ENCODE data around the gene SLC29A3.
"Not testable (repeated sequence)": the region's sequence is repeated elsewhere in the genome, so short reads cannot be mapped to it uniquely, and the experiment has no call there.

SLC29A3 gene

DNA sequence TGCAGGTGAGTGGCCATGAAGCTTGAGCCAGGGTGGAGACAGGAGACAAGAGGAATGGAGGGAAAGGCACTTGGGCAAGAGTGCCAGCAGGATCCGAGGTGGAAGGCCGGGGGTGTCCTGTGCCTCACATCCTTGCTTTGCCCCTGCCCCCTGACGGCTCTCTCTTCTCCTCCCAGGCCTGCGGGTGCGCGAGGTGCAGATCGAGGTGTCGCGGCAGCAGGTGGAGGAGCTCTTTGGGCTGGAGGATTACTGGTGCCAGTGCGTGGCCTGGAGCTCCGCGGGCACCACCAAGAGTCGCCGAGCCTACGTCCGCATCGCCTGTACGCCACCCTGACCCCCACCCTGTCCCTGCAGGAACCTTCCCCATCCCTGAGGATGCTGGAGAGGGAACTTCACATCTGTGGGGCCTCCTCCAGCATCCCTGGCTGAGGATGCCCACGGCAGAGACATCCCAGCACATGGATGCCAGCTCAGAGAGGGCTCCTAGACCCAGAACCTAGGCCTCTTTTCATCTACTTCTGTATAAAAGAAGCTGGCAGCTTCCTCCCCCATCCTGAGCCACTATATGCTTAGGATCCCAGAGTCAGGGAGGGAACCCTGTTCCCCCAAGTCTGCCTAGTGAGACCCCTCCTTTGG is 34.4 kb upstream of the SLC29A3 start:
- no peak for DNase-seq

DNA sequence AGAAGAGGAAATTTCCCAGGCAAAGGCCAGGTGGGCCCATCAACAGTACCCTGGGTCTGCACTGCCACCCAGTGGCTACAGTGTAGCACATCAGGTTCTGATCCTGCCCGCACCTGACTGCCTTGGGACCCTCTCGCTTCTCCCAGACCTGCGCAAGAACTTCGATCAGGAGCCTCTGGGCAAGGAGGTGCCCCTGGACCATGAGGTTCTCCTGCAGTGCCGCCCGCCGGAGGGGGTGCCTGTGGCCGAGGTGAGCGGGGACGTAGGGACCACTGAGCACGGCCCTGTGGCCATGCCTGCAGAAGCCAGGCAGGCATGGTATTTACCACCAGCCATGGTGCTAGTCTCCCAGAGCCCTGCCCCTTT is 33.9 kb upstream of the SLC29A3 start:
- DNase-seq: peak; percentile 81

DNA sequence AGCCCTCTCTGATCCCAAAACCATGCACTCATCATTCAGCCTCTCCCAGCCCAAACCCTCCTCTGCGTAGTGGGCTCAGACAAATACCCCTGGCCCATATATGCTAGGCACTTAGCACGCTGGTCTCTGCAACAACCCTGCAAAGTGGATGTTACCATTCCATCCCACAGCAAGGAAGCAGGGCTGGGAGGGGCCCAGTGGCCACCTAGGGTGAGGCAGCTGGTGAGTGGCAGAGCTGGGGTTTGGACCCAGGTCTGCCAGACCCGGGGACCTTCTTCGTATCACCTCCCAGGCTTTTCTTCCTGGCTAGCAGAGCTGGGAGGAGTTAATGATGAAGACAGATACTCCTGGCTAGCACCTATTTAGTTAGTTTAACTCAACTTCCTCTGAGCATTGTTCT is 33.1 kb upstream of the SLC29A3 start:
- DNase-seq: no peak

DNA sequence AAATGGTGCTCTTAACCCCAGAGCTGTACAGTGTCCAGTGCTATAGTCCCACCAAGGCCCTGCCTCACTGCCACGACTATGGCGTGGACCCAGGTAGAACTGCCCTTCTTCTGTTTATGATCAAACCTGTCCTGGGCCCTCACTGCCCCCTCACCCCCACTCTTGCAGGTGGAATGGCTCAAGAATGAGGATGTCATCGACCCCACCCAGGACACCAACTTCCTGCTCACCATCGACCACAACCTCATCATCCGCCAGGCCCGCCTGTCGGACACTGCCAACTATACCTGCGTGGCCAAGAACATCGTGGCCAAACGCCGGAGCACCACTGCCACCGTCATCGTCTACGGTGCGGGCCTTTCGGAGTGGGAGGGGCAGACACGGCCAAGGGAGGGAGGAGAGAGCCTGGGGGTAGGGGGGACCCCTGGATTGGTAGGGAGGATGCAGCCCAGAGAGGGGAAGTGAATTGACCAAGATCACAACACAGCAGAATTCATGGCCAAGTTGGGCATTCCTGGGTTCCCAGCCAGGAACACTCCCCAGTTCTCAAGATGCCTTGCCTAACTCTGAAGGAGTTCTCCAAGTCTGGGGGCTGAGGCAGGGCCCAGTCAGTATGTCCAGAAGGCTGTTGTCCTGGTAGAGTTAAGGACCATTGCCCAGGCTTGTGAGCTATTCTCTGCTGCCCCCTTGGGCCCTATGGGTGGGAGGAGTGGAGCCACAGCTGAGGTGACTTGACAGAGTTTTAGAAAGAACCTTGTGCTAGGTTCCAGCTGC is 32.4 kb upstream of the SLC29A3 start:
- DNase-seq: no peak

DNA sequence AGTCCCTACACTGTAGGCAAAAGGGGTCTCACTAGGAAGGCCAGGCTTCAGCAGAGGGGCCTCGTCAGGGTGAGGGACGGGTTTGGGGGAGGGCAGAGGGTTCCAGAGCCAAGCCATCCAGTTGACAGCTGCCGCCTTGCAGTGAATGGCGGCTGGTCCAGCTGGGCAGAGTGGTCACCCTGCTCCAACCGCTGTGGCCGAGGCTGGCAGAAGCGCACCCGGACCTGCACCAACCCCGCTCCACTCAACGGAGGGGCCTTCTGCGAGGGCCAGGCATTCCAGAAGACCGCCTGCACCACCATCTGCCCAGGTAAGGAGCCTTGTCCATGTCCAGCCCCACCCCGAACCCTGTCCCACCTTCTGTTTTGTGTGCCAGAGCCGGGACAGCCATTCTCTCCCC is 31.6 kb upstream of the SLC29A3 start:
- DNase-seq: no peak

DNA sequence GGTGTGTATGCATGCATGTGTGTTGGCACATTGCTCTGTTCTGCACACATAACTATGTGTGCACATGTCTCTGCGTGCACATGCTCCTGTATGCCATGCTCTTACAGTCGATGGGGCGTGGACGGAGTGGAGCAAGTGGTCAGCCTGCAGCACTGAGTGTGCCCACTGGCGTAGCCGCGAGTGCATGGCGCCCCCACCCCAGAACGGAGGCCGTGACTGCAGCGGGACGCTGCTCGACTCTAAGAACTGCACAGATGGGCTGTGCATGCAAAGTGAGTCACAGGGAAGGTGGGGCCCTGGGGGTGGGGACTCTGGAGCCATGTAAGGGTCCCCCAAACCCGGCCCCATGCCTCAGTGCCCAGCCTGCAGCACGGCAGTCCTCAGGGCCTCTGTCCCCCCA is 30.6 kb upstream of the SLC29A3 start:
- DNase-seq: no peak

DNA sequence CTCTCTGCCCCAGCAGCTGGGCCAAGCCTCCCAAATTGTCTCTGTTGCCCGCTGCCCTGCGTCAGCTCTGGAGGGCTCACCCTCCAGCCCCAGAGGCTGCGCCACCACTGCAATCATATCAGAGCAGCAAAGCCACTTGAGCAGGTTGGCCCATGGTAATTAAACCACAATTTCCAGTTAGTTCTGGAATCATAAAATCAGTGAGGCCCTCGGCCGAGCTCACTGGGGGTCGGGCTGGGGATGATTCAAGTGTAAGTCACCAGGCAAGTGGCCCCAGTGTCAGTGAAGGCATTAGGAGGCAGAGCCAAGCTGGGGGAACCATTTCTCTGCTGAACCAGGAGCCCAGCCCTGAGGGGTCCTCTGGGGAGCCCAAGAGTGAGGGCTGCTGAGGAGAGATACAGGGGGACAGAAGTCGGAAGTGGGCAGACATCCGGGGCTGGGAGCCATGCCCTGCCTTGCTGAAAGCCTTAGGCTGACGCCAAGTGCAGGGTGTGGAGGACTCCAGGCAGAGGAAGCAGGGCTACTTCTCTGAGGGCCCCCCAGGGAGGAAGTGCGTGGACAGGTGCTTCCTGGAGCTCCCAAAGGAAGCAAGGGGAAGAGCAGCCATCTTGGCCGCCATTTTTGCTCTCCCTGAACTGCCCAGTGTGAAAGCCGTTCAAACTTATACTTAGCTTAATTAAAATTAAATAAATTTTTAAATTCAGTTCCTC is 29.5 kb upstream of the SLC29A3 start:
- no peak for DNase-seq

DNA sequence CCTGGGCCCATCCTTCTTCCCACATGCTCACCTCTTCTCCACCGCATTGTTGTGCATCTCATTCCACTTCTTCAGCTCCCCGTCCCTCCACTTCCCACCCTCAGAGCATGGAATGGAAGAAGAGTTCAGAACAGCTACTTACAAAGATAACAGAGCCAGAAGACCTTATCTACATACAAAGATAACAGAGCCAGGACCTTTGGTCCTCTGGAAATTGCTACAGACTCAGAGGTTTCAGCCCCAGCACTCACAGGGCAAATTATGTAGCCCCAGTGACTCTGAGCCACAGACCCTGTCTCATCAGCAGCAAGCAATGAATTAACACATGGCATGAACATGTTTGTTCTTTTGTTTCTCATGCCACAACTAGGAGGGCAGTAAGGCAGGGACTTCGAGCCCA is 28.7 kb upstream of the SLC29A3 start:
- DNase-seq: no peak

DNA sequence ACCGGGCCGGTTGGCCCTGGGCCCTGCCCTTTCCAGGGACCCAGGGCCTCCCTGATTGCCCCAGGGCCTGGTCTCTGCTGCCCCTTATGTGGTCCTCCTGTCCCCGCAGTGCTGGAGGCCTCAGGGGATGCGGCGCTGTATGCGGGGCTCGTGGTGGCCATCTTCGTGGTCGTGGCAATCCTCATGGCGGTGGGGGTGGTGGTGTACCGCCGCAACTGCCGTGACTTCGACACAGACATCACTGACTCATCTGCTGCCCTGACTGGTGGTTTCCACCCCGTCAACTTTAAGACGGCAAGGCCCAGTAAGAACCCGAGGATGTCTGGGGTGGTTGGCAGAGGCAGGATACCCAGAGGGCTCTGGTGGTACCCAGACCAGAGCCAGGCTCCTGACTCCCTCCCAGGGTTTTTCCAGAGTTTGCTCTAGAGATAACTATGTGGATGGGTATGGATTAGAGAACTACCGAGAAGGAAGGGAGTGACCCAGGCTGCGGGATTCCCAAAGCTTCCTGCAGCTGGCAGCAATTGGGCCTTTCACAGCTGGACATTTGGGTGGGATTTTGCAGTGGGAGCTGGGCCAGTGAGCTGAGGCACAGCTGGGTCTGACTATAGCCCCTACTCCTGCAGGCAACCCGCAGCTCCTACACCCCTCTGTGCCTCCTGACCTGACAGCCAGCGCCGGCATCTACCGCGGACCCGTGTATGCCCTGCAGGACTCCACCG is 28.1 kb upstream of the SLC29A3 start:
- no peak for DNase-seq

DNA sequence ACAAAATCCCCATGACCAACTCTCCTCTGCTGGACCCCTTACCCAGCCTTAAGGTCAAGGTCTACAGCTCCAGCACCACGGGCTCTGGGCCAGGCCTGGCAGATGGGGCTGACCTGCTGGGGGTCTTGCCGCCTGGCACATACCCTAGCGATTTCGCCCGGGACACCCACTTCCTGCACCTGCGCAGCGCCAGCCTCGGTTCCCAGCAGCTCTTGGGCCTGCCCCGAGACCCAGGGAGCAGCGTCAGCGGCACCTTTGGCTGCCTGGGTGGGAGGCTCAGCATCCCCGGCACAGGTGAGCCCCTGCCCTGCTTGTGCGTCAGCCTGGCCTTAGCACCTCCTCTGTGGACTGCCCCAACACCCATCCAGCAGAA is 27.5 kb upstream of the SLC29A3 start:
- DNase-seq: no peak

DNA sequence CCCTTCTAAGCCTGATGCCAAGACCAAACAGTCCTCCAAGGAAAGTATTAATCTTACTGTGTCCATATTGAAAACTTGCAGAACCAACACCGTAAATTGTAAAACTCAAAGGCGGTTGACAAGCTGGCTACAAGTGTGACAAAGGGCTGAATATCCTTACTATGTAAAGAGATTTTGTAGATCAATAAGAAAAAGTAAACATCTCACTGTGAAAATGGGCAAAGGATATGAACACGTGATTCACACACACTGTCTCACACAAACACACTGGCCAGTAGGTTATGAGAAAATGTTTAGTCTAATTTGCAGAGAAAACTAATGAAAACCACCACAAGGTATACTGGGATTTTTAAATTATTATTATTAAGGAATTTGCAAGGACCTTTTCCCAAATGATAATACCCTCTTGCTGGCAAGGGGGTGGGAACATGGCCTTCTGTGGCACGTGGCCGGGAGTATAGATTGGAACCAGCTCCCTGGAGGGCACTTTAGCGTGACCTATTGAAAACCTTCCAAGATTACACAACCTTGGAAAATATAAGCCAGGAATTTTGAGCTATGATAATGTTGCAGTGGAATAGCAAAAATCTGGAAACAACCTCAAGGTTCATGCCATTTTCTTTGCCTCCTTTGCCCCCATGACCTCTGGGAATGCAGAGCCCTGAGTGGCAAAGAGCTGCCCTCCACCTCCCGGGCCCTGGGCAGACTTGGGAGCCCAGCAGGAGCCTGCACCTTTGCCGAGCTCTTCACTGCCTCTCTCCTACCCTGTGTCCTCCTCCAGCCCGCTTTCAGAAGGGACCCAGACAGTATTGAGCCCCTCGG is 26.2 kb upstream of the SLC29A3 start:
- DNase-seq: no peak

DNA sequence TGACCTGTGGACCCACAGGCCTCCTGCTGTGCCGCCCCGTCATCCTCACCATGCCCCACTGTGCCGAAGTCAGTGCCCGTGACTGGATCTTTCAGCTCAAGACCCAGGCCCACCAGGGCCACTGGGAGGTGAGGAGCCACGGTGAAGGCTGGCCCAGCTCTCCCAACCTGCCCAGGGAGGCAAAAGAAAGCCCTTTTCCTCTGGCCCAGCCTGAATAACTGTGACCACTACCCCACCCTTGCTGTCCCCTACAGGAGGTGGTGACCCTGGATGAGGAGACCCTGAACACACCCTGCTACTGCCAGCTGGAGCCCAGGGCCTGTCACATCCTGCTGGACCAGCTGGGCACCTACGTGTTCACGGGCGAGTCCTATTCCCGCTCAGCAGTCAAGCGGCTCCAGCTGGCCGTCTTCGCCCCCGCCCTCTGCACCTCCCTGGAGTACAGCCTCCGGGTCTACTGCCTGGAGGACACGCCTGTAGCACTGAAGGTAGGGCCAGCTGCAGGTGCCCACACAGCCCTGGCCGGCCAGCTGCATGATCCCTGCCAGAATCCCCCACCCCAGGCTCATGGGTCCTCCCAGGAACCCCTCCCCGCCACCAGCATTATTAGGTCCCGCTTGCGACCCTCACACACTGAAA is 25.5 kb upstream of the SLC29A3 start:
- no peak for DNase-seq

DNA sequence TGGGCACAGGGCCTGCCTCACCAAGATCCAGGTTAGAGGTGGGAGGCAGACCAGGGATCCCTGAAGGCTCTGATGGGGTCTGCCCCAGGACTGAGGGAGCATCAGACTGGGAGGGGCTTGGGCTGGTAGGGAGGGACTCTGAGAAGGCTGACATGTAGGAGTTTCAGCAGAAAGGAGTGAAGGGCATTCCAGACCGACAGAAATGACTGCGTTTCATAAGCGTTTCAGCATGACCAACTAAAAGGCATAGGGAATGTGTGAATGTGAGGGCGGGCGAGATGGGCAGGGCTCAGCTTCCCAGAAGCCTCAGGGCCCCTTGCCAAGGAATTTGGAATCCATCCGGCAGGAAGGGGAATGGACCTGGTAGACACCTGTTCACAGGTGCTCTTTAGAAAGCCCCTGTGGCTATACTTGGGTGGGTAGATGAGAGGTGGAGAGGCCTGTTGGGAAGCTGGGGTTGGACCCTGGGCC is 24.9 kb upstream of the SLC29A3 start:
- DNase-seq: no peak

DNA sequence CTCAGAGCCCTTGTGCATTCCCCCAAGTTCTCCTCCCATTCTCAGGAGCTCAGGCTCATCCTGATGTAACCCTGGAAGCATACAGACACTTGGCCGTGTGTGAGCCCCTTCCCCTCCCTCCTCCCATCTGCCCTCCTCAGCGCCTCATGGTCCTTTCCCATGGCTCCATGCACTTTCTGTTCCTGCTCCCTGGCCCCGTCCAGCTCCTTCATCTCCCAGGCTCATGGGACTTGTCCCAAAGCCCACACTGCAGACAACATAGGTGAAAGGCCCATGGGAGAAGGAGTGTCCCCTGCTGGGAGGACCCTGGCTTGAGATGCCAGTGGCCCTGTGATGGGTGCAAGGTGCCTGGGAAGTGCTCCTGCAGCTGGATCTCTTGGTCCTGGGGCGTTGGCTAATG is 24.2 kb upstream of the SLC29A3 start:
- no peak for DNase-seq

DNA sequence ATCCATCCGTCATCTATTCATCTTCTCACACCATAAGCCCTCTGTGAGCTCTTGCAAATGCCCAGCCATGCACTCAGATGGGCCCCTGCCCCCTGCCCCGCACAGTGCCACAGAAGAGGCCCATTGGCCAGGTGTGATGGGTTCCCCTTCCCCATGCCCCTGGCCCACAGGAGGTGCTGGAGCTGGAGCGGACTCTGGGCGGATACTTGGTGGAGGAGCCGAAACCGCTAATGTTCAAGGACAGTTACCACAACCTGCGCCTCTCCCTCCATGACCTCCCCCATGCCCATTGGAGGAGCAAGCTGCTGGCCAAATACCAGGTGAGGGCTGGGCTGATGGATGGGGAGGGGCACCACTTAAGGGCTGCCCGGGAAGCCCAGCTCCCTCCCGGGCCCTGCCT is 23.4 kb upstream of the SLC29A3 start:
- DNase-seq: no peak

DNA sequence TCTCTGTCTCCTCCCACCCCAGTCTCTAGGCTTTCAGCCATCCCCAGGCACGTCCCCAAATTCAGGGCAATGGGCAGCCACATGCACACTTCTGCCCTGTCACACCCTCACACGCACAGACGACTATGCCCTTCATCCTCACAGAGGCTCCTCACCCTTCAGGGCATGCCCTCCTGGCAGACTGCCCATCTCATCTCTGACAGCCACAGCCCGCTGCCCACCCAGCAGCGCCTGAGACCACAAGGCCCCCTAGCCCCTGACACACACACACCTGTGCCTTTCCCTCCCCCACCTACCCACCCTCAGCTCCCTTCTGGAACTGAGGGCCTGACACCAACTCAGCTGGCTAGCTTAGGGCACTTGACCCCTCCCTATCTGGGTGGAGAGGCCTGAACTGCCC is 23.0 kb upstream of the SLC29A3 start:
- DNase-seq: no peak

DNA sequence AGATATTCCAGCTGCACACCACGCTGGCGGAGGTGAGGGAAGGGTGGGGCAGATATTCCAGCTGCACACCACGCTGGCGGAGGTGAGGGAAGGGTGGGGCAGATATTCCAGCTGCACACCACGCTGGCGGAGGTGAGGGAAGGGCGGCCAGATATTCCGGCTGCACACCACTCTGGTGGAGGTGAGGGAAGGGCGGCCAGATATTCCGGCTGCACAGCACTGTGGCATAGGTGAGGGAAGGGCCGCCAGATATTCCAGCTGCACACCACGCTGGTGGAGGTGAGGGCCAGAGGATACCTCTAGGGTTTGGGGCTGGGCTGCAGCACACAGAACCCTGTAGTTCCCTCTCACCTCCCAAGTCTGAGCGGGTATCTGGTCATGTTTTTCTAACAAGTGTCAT is 22.2 kb upstream of the SLC29A3 start:
- DNase-seq: not testable (repeated sequence)

DNA sequence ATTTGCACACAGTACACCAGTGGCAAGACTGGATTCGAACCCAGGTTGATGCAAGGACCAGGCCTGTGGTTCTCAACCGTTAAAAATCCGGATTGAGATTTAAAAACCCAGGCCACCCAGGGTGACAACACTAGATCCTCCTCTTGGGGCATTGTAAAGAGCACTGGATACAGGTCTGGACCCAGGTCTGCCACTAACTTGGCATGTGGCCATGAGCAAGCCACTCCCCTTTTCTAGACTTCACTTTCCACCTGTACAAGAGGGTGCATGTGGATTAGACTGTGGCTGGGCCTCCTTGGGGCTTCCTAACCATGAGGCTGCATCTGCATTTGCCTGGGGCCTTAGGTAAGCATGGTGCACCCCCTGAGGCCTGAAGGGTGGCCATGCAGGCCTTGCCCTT is 21.7 kb upstream of the SLC29A3 start:
- DNase-seq: no peak

DNA sequence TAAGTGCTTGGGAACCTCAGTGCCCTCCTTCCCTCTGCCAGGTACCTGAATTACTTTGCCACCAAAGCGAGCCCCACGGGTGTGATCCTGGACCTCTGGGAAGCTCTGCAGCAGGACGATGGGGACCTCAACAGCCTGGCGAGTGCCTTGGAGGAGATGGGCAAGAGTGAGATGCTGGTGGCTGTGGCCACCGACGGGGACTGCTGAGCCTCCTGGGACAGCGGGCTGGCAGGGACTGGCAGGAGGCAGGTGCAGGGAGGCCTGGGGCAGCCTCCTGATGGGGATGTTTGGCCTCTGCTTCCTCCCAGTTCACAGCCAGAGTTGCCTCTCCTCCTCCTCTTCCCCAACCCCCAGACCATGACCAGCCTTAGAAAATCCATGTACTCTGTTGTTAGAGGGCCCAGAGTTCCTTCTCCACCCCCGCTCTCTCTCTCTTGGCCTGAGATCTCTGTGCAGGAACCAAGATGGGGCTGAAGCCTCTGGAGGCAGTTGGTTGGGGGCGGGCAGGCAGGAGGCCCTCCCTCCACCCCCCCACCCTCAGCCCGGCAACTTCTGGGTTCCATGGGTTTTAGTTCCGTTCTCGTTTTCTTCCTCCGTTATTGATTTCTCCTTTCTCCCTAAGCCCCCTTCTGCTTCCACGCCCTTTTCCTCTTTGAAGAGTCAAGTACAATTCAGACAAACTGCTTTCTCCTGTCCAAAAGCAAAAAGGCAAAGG is 19.8 kb upstream of the SLC29A3 start:
- no peak for DNase-seq

DNA sequence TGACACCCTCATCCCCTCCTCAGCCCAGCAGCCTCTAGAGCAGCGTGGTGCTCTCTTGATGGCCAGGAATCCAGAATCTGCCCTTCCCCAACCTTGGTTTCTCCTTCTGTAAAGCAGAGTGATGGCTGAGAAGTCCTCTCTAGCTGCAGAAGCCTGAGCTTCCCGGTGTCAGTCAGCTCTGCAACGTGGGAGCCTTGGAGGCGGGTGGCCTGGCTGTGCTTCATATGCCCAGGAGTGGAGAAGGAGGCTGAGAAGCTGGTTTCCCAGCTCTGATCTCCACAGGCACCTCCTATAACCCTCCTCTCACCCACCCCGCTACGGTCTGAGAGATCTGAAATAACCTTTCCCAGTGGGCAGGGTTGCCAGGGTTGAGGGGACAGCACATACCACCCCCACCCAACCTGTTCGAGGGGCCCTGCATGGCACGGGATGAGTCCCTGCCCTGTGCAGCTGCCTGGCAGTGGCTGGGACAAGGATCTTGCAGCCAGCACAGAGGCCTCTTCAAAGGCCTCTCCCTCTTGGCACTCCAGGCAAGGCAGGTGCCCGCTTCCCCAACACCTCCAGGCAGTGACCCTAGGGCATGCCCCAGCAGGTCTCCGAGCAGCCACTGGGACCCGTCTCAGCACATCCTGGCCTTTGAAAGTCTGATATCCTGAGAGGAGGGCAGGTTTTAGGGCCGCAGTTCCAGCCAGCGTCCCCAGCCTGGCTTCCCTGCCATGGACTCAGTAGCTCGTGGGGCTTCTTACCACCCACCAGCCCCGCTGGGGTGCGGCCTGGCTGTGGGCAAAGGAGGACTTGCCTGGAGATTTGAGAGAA is 18.3 kb upstream of the SLC29A3 start:
- DNase-seq: no peak

Data from right forelimb (tissue), 1 donor.